ENCODE data around the gene MACROD2.
"Not testable (repeated sequence)": the region's sequence is repeated elsewhere in the genome, so short reads cannot be mapped to it uniquely, and the experiment has no call there.

MACROD2 gene

GRCh38 chr20:15807771-15808170 is 1812.5 kb downstream of the MACROD2 start:
- DNase-seq (ENCODE audit: low read depth in 4 of 4, low spot score in 1 of 4), result not testable (repeated sequence)

- DNase-seq (ENCODE audit: low read depth in 4 of 4, low spot score in 1 of 4), result no peak
Observed at GRCh38 chr20:15811951-15812350, 1816.6 kb downstream of the MACROD2 start.

DNA sequence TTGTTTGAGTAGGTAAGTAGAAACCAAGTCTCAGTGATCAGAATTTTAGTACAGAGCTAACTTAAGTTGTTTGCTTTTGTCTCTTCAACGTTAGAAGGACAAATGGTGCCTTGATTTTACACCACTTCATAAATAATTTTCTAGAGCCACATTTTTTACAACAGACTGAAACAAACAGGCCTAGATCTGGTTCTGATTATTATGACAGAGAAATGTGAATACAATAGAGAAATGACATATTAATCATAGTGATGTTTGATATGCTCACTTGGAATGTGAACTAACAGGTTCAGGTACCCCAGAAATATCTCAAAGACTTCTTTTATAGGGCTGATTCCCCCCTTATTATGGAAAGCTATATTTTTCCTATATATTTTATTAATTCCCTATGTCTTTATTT is 1817.4 kb downstream of the MACROD2 start:
- DNase-seq (ENCODE audit: low read depth in 4 of 4, low spot score in 1 of 4), result no peak

DNA sequence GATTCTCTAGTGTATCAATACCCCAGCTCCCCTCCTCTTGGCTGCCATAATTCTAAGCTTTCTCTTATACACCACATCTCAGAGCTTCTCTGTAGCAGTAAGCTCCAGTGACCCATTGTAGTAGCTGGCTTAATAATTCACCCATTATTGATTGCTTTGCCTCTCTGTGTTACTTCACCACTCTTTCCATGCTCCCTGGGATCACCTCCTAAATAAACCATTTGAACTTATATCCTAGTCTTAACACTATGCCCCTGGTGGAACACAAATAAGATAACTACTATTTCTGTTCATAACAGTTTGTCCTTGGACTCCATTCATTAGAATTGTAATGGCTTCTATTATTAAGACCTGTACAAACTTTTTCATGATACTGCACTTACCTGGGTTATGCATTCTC is 1819.0 kb downstream of the MACROD2 start:
- DNase-seq (ENCODE audit: low read depth in 4 of 4, low spot score in 1 of 4), result no peak

GRCh38 chr20:15814911-15815310 is 1819.6 kb downstream of the MACROD2 start:
- no peak for DNase-seq (ENCODE audit: low read depth in 4 of 4, low spot score in 1 of 4)

- no peak for DNase-seq (ENCODE audit: low read depth in 4 of 4, low spot score in 1 of 4)
Observed at GRCh38 chr20:15817351-15817750, 1822.0 kb downstream of the MACROD2 start.

GRCh38 chr20:15818651-15819071 is 1823.3 kb downstream of the MACROD2 start:
- no peak for DNase-seq (ENCODE audit: low read depth in 4 of 4, low spot score in 1 of 4)

DNA sequence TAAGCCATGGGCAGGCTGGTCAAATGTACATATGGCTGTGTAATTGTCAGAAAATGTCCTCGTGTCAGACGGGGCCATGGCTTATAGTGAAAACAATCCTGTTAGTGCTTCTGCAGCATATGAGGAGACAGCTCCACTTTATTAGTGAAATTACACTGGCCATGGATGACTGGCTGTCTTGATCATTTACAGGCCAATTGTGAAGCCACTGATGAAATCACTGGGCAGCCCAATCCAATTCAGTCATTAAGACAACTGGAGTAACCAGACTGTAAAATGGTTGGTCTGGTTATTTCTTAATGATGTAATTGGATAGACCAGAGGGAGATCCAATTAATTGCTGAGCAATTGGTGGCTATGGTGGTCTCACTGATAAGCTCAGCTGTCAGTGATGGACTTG is 1828.4 kb downstream of the MACROD2 start:
- no peak for DNase-seq (ENCODE audit: low read depth in 4 of 4, low spot score in 1 of 4)

- DNase-seq (ENCODE audit: low read depth in 4 of 4, low spot score in 1 of 4), result no peak
Observed at GRCh38 chr20:15827628-15828027, 1832.3 kb downstream of the MACROD2 start.

GRCh38 chr20:15831201-15831600 is 1835.9 kb downstream of the MACROD2 start:
- no peak for DNase-seq (ENCODE audit: low read depth in 4 of 4, low spot score in 1 of 4)

GRCh38 chr20:15832512-15832911 is 1837.2 kb downstream of the MACROD2 start:
- DNase-seq (ENCODE audit: low read depth in 4 of 4, low spot score in 1 of 4), result no peak

DNA sequence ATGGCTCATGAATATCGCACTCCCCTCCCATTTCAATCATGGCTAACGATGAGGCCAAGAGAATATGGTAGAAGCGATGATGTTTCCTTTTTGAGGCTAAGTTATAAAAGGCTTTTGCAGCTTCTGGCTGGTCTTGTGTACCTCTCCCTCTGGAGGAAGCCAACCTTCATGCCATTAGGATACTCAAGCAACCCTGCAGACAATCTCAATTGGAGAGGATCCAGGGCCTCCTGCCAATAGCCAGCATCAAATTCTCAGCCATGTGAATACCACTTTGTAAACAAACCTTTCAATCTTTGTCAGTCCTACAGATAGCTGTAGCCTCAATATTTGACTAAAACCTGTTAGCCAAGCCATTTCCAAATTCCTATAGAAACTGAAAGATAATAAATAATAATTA is 1839.5 kb downstream of the MACROD2 start:
- no peak for DNase-seq (ENCODE audit: low read depth in 4 of 4, low spot score in 1 of 4)

- no peak for DNase-seq (ENCODE audit: low read depth in 4 of 4, low spot score in 1 of 4)
Observed at GRCh38 chr20:15835811-15836210, 1840.5 kb downstream of the MACROD2 start.

DNA sequence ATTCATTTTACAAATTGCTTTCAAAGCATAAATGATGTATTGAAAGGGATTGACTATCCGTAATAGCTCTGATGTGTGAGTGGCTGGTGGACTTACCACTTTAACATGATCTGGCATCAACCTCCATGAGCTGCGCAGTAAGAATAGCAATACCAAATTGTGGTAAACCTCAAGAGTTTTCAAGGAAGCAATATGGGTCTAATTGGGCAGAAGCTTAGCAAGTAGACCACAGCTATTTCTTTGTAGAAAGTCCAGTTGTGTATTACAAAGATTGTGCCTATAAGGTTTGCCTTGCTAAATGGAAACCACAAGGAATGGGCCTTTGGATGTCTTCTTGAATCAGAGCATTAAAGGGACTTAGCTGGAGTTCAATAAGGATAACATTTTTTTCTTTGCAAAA is 1841.3 kb downstream of the MACROD2 start:
- DNase-seq (ENCODE audit: low read depth in 4 of 4, low spot score in 1 of 4), result no peak

DNA sequence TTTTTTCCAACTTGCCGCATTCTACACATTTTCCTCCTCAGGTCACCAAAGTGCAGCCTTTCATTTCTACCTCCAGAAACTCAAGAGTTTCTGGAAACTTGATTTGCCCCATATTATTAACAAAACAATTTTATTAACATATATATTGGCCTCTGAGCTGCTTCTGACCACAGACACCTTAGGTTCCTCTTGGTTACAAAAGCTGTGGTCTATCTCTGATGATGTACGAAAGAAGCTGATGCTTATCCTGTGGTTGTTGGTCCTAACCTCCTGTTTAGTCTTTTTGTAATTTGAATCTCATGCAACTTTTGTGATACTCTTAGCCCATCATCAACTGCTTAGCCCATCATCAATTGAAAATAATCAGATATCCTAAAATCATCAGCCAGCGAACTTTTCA is 1842.2 kb downstream of the MACROD2 start:
- DNase-seq (ENCODE audit: low read depth in 4 of 4, low spot score in 1 of 4), result no peak

- DNase-seq (ENCODE audit: low read depth in 4 of 4, low spot score in 1 of 4), result no peak
Observed at GRCh38 chr20:15838466-15838865, 1843.2 kb downstream of the MACROD2 start.

- no peak for DNase-seq (ENCODE audit: low read depth in 4 of 4, low spot score in 1 of 4)
Observed at GRCh38 chr20:15840636-15841301, 1845.5 kb downstream of the MACROD2 start.

GRCh38 chr20:15842872-15843271 is 1847.6 kb downstream of the MACROD2 start:
- no peak for DNase-seq (ENCODE audit: low read depth in 4 of 4, low spot score in 1 of 4)

DNA sequence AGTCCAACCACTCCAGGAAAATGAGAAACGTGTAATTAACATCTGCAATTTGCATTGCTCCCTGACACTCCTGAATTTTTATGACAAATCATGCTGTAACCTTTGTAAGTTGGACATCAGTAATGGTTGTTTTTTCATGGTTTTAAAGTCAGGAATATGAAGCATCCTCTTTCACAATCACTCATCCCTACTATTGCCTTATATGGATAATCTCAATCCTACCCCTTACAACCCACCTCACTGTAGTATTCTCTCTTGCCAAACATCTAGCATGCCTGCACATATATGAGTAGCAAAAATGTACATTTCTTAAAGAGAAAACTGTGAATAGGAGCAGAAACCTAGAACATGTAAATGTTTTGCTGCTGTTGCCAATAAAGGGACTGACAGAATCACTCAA is 1848.5 kb downstream of the MACROD2 start:
- DNase-seq (ENCODE audit: low read depth in 4 of 4, low spot score in 1 of 4), result no peak

- DNase-seq (ENCODE audit: low read depth in 4 of 4, low spot score in 1 of 4), result no peak
Observed at GRCh38 chr20:15847196-15847784, 1852.0 kb downstream of the MACROD2 start.

DNA sequence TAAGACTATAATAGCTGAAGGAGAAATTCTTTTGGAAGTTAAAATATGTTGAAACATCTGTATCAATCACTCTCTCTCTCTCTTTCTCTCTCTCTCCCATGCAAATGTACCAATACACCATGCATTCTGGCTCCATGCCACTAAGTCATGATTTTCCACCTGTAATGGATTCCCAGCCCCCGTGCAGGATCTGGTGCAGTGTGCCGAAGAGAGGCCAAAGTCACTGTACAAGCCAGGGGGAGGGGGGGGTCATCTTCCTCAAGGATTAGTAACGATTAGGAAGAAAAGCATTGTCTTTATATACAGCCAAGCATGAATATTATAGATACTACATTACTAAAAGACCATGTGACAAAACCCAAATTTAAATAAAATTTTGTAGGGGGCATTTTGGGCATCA is 1852.8 kb downstream of the MACROD2 start:
- no peak for DNase-seq (ENCODE audit: low read depth in 4 of 4, low spot score in 1 of 4)

DNA sequence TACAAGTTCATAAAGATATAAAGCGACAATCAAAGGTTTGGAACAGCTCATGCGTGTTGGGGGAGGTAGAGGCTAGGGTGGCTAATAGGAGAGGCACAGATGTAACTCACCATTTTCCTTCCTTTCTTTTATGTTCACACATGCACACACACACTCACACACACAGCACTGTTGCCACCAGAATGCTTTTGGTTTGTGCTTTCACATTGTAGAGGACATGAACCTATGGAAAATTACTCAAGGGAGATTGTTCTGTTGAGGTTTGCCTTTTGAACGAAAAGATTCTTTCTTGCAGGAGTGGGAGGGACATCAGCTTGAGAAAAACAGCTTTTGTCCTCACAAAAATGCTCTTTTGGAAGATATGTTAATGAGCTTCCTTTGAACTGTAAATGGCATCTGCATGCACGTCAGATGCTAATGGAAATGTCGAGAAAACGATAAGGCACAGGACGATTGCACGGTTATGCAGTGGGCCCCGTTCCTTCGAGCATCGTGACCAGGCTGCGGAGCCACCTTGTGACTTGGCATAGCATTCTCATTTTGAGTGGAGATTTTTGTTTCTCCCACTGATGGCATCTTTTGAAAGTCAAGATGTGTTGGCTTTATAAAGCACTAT is 1853.8 kb downstream of the MACROD2 start:
- DNase-seq (ENCODE audit: low read depth in 4 of 4, low spot score in 1 of 4), result no peak
